Colonic mucosa (tissue), 4 donors: ENCODE data around the gene TYW1B. TPM values are rescaled to one million over a fixed set of nuclear protein-coding genes. Genes with fewer than 3 reads are reported as not detected.
"Not testable (repeated sequence)": the region's sequence is repeated elsewhere in the genome, so short reads cannot be mapped to it uniquely, and the experiment has no call there.

Experiments
- DNase-seq: peaks from one replicate; pipeline ENCODE4 v3.0.0-alpha.2; 2020
- H3K27ac ChIP-seq: fragments of 200-600 bp; one replicate; pipeline ENCODE4 v1.8.0; 2021
- H3K27me3 ChIP-seq: fragments of 200-600 bp; one replicate; pipeline ENCODE4 v1.8.0; 2021
- H3K36me3 ChIP-seq: fragments of 200-600 bp; one replicate; pipeline ENCODE4 v1.8.0; 2021
- H3K4me1 ChIP-seq: fragments of 200-600 bp; one replicate; pipeline ENCODE4 v1.8.0; 2021; ENCODE audit warnings: mild to moderate bottlenecking
- H3K4me3 ChIP-seq: fragments of 200-600 bp; one replicate; pipeline ENCODE4 v1.8.0; 2021
- H3K9ac ChIP-seq, 2 donors: one replicate each; pipeline ENCODE4 v1.7.0; 2013; ENCODE audit warnings: control low read depth in 2 of 2, low read depth in 2 of 2, low read length in 2 of 2
- H3K9me3 ChIP-seq: fragments of 200-600 bp; one replicate; pipeline ENCODE4 v1.8.0; 2021
- CTCF ChIP-seq: fragments of 200-600 bp; IDR thresholded peaks from one replicate; pipeline ENCODE4 v1.8.0; 2022; ENCODE audit warnings: antibody characterized with exemption, mild to moderate bottlenecking
- intact Hi-C: fragments of 100-400 bp; cut with DNase I; formaldehyde crosslinking; loops from one replicate; pipeline ENCODE4 v1.14.1; 2022
- total RNA-seq, 2 donors: library from RNA; stranded (reverse); fragmentation: NEBNext Ultra II Directional in 1 of 2; extraction: Animal tissue kit (Norgen Biotek cat#: 25700) in 1 of 2; gene quantifications; one replicate each; pipeline ENCODE4 v1.2.1, GENCODE V29; 2021
- donor health status: healthy.
- donor health status: DM: no; HTN: no; CAD: no.
- donor health status: DM: no; HTN: no; CAD: no.

Gene TYW1B
- total RNA-seq, 2 donors from 2014 or later, result 1.9 to 8.9 TPM

GRCh38 chr7:72577107-72577506, 250.9 kb downstream of the TYW1B start:
- Histone ChIP-seq H3K27me3 (no peaks in the 10 kb centered on the region), H3K36me3 (no peaks in the 10 kb centered on the region), H3K4me3 (no peak overlapping the region), H3K27ac (no peak overlapping the region), H3K9me3 (no peaks in the 10 kb centered on the region), H3K9ac (no peak overlapping the region), H3K4me1 (no peaks in the 10 kb centered on the region)
- no peak for DNase-seq
- TF ChIP-seq CTCF, result no peak
- intact Hi-C loops, result no loop called here

- DNase-seq, H3K27ac ChIP-seq, H3K4me1 ChIP-seq, H3K27me3 ChIP-seq, intact Hi-C loops, H3K9me3 ChIP-seq, H3K9ac ChIP-seq, H3K4me3 ChIP-seq, H3K36me3 ChIP-seq: not testable (repeated sequence)
Measured at GRCh38 chr7:72561988-72562387, 266.0 kb downstream of the TYW1B start.

- H3K9me3 ChIP-seq, H3K4me3 ChIP-seq, H3K27me3 ChIP-seq, H3K27ac ChIP-seq, DNase-seq, H3K4me1 ChIP-seq, H3K36me3 ChIP-seq, H3K9ac ChIP-seq, intact Hi-C loops: not testable (repeated sequence)
Measured at GRCh38 chr7:72559546-72559945, 268.5 kb downstream of the TYW1B start.

GRCh38 chr7:72556733-72557132, 271.3 kb downstream of the TYW1B start:
- H3K4me1 ChIP-seq, H3K9ac ChIP-seq, H3K27ac ChIP-seq, intact Hi-C loops, H3K9me3 ChIP-seq, H3K27me3 ChIP-seq, H3K4me3 ChIP-seq, H3K36me3 ChIP-seq, DNase-seq: not testable (repeated sequence)

GRCh38 chr7:72555238-72555637, 272.8 kb downstream of the TYW1B start:
- H3K4me3 ChIP-seq, H3K9ac ChIP-seq, H3K9me3 ChIP-seq, H3K27me3 ChIP-seq, H3K4me1 ChIP-seq, H3K36me3 ChIP-seq, DNase-seq, intact Hi-C loops, H3K27ac ChIP-seq: not testable (repeated sequence)

GRCh38 chr7:72554401-72554800, 273.6 kb downstream of the TYW1B start:
- H3K4me1 ChIP-seq, H3K9ac ChIP-seq, H3K4me3 ChIP-seq, H3K27me3 ChIP-seq, H3K36me3 ChIP-seq, intact Hi-C loops, H3K27ac ChIP-seq, DNase-seq, H3K9me3 ChIP-seq: not testable (repeated sequence)

GRCh38 chr7:72550454-72550853, 277.5 kb downstream of the TYW1B start:
- H3K36me3 ChIP-seq, intact Hi-C loops, H3K27me3 ChIP-seq, H3K27ac ChIP-seq, DNase-seq, H3K4me3 ChIP-seq, H3K9me3 ChIP-seq, H3K9ac ChIP-seq, H3K4me1 ChIP-seq: not testable (repeated sequence)

GRCh38 chr7:72546586-72547237, 281.3 kb downstream of the TYW1B start:
- H3K9ac ChIP-seq, H3K4me1 ChIP-seq, intact Hi-C loops, DNase-seq, H3K27ac ChIP-seq, H3K4me3 ChIP-seq, H3K27me3 ChIP-seq, H3K9me3 ChIP-seq, H3K36me3 ChIP-seq: not testable (repeated sequence)

- not testable (repeated sequence) for DNase-seq
Measured at GRCh38 chr7:72544531-72544930, 283.5 kb downstream of the TYW1B start.

More at GRCh38 chr7:72544531-72544930, 283.5 kb downstream of the TYW1B start:
- H3K4me3 ChIP-seq, H3K9ac ChIP-seq, H3K4me1 ChIP-seq, H3K36me3 ChIP-seq, H3K9me3 ChIP-seq, H3K27me3 ChIP-seq, intact Hi-C loops, H3K27ac ChIP-seq: not testable (repeated sequence)
